Peyer's patch (tissue), 4 donors: ENCODE measurements around the gene MICAL3.

ENCODE experiments used
- POLR2A ChIP-seq, 2 donors: fragments of 450-650 bp; IDR thresholded peaks; one replicate each; pipeline ENCODE4 v1.5.1; 2017; ENCODE audit warnings: antibody characterized with exemption in 2 of 2, mild to moderate bottlenecking in 2 of 2, moderate library complexity in 2 of 2
- TF ChIP-seq, protein P1 (sequence below), 6 experiments: fragments of 450-650 bp in 4 of 6; fragments of 200-600 bp in 2 of 6; sonication (generic) in 1 of 6; IDR thresholded peaks; one replicate each; pipeline ENCODE4 v1.5.1; 2017 to 2019; ENCODE audit warnings: antibody characterized with exemption in 6 of 6, mild to moderate bottlenecking in 3 of 6, moderate library complexity in 1 of 6

DNA sequence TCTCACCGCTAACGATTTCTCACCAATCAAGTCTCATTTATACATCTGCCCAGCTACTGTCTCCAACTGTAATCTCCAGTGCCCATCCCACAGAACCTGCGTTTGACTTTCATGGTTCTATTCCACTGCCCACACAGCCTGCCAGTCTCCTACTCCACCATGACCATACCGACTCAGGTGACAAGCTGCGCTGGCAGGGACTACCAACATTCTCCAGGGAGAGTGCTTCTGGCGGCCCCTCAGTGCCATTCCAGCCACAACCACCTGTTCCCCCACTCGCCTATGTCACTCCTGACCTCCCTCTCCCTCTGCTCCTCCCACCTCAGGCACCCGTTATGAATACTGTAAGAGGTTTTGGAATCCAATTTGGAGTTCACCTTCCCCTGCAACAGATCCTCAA is 141.6 kb downstream of the MICAL3 start:
- TF ChIP-seq, protein P1, sequence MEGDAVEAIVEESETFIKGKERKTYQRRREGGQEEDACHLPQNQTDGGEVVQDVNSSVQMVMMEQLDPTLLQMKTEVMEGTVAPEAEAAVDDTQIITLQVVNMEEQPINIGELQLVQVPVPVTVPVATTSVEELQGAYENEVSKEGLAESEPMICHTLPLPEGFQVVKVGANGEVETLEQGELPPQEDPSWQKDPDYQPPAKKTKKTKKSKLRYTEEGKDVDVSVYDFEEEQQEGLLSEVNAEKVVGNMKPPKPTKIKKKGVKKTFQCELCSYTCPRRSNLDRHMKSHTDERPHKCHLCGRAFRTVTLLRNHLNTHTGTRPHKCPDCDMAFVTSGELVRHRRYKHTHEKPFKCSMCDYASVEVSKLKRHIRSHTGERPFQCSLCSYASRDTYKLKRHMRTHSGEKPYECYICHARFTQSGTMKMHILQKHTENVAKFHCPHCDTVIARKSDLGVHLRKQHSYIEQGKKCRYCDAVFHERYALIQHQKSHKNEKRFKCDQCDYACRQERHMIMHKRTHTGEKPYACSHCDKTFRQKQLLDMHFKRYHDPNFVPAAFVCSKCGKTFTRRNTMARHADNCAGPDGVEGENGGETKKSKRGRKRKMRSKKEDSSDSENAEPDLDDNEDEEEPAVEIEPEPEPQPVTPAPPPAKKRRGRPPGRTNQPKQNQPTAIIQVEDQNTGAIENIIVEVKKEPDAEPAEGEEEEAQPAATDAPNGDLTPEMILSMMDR (IDR thresholded peaks at IDR 0.05): no peak
- TF ChIP-seq POLR2A (IDR thresholded peaks at IDR 0.05): no peak
